ENCODE data around the gene PAGE2B.

- TF ChIP-seq CTCF (IDR thresholded peaks at IDR 0.05) (no peak), EZH2 (IDR thresholded peaks at IDR 0.05; ENCODE audit: borderline replicate concordance, insufficient read depth, low read depth, low read length, poor library complexity, severe bottlenecking) (no peak)
Measured at GRCh38 chrX:55028611-55029010, 46.2 kb upstream of the PAGE2B start.
